HG02763 (cell line): ENCODE results near the gene KCNN1.
"Not testable (repeated sequence)": the region's sequence is repeated elsewhere in the genome, so short reads cannot be mapped to it uniquely, and the experiment has no call there.

Experiments
- ATAC-seq: cut with Tn5 transposase; IDR thresholded peaks from one replicate; pipeline ENCODE4 v1.9.1; 2021; ENCODE audit warnings: mild to moderate bottlenecking, moderate library complexity; ENCODE audit not compliant: unreplicated experiment

KCNN1 gene

DNA sequence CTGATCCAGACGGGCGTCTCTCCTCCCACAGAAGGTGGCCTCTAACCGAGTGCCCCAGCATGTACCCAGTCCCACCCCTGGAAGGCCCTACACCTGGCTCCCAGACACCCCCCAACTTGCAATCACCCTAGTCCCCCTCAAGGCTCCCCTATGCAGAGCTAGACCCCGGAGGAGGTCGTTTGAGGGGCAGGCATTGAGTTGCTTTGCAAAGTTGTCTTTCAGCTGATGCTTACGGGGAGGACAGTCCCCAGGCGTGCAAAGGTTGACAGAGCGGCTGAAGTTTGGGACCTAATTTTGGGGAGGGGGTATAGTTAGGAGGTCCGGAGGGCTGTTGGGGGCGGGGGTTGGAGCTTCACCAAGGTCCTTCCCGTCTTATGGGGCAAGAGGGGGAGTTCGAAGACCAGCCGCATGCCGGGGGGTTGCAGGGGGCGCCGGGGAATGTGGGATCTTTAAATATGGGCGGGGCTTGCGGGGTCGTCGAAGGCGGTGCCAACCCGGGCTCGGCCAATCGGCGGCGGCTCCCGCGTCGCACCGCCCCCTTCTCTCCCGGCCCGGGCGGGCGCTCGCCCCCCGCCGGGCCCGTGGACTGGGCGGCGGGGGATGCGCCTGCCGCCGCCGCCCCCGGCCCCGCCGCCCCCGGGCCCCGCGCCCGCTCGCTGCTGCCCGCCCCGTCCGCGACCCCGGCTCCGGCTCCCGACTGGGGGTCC, at the start of gene KCNN1:
Gene KCNN1, plus strand, starts transcription at position 558 of the 707 bp plus-strand sequence. CDS start 6,782 bp downstream, outside the sequence.
- no peak for ATAC-seq

DNA sequence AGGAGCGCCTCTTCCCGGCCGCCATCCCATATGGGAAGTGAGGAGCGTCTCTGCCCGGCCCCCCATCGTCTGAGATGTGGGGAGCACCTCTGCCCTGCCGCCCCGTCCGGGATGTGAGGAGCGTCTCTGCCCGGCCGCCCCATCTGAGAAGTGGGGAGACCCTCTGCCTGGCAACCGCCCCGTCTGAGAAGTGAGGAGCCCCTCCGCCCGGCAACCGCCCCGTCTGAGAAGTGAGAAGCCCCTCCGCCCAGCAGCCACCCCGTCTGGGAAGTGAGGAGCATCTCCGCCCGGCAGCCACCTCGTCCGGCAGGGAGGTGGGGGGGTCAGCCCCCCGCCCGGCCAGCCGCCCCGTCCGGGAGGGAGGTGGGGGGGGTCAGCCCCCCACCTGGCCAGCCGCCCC, 48.8 kb upstream of the KCNN1 start:
- ATAC-seq: not testable (repeated sequence)

- ATAC-seq: not testable (repeated sequence)
These were observed 47.8 kb upstream of the KCNN1 start for GRCh38 chr19:17919122-17919521.

- no peak for ATAC-seq
These were observed 46.4 kb upstream of the KCNN1 start for GRCh38 chr19:17920527-17920926.

DNA sequence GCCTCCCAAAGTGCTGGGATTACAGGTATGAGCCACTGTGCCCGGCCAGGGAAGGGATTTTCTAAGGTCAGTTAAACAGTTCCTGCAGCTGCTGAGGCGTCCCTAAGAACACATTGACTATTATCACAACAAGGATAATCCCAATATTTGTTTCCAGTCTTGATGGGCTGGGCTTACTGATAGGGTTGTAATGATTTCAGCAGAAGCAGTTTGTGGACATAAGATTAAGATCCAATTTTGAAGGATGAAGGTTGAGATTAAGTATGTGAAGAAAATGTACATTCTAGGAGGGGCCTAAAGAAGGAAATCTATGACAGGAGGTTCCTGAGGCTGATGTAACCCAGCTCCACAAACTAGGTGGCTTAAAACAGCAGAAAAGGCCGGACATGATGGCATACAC, 44.8 kb upstream of the KCNN1 start:
- no peak for ATAC-seq

DNA sequence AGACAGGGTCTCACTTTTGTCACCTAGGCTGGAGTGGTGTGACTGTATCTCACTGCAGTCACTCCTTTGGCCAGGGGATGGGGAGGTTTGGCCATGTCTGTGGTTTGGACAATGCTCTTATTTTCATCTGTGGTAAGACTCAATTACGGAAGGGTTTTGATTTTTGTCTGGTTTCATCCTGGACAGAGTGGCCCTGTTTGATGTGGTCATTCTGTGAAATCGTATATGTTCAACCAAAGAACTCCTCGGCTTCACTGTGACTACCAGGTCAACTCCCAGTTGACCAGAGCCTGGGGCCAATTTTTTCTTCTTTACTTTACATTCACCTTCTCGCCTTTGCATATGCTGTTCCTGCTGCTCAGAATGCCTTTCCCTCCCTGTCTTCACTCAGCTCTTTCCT, 40.9 kb upstream of the KCNN1 start:
- no peak for ATAC-seq

- no peak for ATAC-seq
These were observed 37.9 kb upstream of the KCNN1 start for GRCh38 chr19:17929056-17929455.

GRCh38 chr19:17931532-17932191, 35.2 kb upstream of the KCNN1 start:
- no peak for ATAC-seq

GRCh38 chr19:17932485-17933338, 34.2 kb upstream of the KCNN1 start, which contains the start of gene CCDC124:
TSS of gene CCDC124 (plus strand) at chr19:17933015. CDS start at chr19:17936421, 3,406 bp downstream.
- ATAC-seq: peak; percentile 80

DNA sequence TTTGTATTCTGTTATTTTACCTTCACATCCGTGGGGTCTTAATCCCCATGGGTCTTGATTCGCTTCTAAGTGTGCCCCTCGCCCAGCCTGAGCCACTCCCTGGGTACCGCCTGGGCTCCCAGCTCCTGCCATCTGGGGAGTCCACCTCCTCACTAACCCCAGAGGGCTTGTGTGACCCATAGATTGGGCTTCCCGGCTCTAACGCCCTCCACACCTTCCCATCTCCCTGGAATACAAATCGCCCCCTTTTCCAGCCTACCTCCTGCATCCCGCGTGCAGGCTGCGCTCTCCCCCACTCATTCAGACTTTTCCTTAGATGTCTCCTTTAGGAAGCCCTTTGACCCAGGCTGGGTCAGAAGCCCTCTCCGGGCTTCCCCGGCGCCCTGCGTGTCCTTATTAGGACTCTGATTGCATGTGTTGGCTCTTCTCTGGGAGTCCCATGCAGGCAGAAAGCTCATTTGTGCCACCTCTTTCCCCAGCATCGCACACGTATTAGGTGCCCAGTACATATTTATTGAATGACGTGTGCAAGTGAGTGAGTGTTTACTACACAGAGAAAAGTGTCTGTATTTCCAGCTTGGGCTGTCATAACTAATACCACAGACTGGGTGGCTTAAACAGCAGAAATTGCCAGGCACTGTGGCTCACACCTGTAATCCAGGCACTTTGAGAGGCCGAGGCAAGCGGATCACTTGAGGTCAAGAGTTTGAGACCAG, 33.3 kb upstream of the KCNN1 start:
- ATAC-seq: no peak

DNA sequence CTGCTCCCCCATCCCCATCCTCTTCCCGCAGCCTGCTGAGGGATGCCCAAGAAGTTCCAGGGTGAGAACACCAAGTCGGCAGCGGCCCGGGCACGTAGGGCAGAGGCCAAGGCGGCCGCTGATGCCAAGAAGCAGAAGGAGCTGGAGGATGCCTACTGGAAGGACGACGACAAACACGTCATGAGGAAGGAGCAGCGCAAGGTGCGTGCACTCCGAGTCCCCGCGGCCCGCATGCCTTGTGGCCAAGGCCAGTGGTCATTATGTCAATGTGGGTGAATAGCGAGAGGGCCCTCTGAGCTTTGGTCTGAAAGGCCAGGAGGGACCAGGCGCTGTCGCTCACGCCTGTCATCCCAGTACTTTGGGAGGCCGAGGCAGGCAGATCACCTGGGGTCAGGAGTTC, 30.5 kb upstream of the KCNN1 start:
- no peak for ATAC-seq

- ATAC-seq: no peak
These were observed 29.5 kb upstream of the KCNN1 start for GRCh38 chr19:17937371-17937900.

GRCh38 chr19:17938092-17938845, 28.6 kb upstream of the KCNN1 start:
- peak; percentile 47 for ATAC-seq

DNA sequence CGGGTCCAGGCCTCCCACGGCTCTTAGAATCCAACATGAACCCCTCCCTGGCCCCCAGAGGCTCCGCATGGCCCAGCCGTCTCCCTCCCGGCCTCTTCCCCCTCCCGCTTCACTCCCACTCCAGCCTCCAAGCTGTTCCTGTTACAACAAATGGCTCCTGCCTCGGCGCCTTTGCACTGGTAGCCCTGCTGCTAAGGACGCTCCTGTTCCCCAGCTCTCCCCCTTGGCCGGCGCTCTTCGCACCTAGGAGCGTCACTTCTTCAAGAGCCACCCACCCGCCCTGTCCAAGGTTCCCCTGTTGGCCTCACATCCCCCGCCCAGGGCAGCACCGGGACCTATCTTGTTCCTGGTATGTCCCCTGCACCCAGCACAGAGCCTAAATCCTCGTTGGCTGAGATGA, 24.7 kb upstream of the KCNN1 start:
- ATAC-seq: no peak

DNA sequence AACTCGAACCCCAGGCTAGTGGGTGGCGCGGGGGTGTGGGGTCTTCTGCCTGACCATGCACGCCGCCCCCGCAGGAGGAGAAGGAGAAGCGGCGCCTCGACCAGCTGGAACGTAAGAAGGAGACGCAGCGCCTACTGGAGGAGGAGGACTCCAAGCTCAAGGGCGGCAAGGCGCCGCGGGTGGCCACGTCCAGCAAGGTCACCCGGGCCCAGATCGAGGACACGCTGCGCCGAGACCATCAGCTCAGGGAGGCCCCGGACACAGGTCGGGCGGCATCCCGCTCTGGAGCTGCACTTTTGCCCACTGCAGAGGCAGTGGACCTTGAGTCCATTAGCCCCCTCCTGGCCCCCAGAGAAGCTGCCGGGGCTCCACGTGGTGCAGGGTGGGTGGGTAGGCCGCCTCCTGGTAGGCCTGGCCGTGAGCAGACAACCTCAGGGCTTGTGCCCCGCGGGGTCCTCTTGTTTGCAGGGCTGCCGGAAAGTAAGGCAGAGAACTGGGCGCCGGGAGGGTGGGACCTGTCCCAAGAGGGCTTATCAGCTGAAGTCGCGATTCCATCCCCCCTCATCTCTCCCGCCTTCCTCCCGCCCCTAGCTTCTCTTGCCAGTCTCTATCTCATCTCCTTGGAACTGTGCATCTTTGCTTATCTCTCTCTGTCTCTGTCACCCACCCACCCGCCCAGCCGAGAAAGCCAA, 24.2 kb upstream of the KCNN1 start:
- ATAC-seq: no peak

GRCh38 chr19:17943274-17944221, 23.4 kb upstream of the KCNN1 start:
- ATAC-seq: no peak

DNA sequence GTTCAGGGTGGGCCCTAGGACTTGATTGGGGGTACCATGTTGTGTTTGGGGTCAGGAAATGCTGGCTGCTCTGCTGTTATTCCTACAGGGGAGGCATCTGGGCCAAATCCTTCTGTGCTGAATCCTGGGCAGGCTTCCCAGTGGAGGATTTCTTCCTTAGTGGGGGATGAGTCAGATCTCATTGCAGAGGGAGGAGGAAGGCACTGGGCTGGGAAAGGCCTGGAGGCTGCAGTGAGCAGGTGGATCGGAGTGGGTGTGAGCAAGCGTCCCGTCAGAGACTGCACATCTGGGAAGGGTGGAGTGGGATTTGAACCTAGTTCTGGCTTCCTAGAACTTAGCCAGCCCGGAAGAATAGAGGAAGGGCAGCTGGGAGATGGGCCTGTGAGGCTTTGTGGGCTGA, 22.6 kb upstream of the KCNN1 start:
- no peak for ATAC-seq
